Activated CD8-positive, alpha-beta memory T cell treated with anti-CD3 and anti-CD28 coated beads, Interleukin-2, amount 50 U/mL, for 4 hours (primary cell): ENCODE data around the gene CDK11A.

Source experiments
- DNase-seq: peaks from one replicate; pipeline ENCODE4 v3.0.0-alpha.2; 2020

CDK11A gene

DNA sequence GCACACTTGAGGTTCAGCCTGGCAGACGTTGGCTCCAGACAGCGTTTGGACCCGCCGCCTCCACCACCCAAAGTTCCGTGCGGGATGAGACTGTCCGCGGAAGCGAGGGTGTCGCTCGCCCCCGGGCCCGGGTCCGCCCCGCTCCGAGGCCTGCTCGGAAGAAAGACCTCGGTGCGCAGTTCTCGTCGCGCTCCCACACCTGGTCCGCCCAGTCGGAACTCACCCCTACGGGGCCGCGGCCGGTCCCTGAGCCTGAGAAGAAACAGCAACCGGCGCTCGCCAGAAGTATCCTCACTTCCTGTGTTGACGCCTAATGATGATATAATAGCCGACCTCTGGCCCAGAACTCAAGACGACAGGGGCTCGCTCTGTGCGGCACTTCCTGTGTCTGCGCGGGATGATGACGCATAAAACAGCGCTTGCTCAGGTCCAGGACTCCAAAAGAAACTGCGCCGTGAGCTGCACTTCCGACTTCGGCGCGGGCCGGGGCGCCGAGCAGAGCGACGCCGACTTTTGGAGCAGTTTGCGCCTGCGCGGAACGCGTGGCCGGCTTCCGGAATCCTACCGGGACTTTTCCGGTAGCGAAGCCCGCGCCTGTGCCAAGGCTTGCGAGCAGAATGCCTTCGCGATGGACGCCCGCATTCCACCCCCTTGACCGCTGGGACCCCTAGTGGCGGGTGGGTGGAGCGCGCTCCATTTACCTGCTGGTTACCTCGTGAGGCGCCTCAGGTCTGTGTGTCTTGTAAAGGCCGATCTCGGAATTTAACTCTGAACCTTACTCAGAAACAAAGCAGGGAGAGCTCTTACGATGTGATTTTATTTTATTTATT is at the start of gene CDK11A:
Gene CDK11A (minus strand): TSS at position 323 of the 830 bp plus-strand sequence. CDS start 1,539 bp downstream, outside the sequence.
- peak; percentile 98 for DNase-seq

DNA sequence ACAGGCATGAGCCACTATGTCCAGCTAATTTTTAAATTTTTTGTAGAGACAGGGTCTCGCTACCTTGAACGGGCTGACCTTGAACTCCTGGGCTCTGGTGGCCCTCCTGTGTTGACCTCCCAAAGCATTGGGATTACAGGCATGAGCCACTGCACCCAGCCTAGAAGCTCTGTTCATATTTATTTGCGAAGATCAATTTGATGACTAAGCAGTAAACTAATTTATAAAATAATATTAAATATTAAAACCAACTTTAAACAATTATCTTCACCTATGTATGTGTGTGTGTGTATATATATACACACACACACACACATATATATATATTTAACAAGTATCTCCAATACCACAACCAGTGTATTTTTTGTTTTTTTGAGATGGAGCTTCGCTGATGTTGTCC is 49.7 kb upstream of the CDK11A start:
- no peak for DNase-seq

DNA sequence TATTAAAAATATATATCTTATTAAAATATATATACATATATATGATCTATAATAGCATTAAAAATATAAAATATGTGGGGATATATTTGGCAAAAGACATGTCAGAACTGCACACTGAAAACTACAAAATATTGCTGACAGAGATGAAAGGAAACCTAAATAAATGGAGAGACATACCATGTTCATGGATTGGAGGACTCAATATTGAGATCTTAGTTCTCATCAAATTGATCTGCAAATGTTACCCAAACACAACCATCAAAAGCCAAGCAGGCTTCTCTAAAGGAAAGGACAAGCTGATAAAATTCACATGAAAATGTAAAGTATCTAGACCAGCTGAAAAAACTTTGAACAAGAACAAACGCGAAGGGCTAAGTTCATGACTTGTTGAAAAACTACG is 46.9 kb upstream of the CDK11A start:
- DNase-seq: no peak

DNA sequence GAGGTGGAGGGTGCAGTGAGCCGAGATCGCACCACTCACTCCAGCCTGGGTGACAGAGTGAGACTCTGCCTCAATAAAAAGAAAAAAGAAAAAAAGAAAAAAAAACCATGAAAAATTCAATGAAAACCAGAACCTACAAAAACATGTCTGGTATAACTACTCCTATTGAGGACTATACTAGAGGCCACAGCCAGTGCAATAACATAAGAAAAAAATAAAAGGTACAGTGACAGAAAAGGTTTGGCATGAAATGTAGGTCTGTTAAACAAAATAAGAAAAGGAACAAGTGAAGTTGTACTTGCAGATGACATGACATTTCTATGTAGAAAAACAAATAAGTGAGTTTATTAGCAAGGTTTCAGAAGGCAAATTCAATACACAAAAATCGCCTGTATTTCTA is 45.9 kb upstream of the CDK11A start:
- no peak for DNase-seq

DNA sequence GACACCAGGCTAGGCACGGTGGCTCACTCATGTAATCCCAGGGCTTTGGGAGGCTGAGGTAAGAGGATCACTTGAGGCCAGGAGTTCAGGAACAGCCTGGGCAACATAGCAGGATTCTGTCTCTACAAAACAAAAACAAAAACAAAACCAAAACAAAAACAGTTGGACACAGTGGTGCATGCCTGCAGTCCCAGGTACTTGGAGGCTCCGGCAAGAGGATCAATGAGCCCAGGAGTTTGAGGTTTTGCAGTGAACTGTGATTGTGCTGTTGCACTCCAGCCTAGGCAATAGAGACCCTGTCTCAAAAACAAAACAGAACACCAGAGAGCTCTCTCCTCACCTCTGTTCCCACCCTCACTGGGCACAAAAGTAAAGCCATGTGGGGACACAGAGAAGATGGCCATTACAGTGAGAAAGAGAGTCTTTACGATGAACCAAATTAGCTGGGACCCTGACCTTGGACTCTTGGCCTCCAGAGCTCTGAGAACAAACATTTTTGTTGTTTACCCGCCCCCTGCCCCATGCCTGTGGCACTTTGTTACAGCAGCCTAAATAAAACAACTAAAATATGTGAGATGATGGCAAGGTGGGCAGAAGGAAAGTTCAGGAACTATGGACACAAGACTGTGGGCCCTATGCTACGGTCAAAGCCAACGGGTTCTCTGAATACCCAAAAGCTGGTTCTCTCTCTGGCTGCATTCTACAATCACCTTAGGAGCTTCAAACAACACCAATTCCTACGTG is 44.3 kb upstream of the CDK11A start:
- no peak for DNase-seq

DNA sequence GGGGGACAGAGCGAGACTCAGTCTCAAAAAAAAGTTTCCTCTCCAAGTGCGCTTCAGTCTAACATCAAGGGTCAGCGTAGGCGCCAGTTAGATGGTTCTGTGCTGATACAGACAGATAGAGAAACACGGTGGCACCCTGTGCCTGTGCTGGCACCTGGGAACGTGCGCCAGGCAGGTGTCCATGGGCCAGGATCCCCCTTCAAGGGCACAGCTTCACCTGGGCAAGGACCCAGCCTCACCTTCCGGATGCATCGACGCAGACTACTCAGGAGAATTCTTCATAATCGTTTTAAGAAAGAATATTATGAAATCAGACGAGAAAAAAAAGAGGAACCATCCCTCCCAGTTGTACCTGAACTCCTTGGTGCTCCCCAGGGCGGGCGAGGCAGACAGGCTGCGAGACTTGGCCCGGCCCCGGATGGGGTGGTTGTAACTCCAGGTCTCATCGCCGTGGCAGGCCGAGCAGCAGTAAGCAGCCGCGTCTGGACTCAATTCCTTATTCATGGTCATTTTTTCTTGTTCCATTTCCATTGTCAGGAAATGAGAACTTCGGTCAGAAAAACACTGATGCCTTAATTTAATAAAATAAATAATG is 40.8 kb upstream of the CDK11A start:
- no peak for DNase-seq

DNA sequence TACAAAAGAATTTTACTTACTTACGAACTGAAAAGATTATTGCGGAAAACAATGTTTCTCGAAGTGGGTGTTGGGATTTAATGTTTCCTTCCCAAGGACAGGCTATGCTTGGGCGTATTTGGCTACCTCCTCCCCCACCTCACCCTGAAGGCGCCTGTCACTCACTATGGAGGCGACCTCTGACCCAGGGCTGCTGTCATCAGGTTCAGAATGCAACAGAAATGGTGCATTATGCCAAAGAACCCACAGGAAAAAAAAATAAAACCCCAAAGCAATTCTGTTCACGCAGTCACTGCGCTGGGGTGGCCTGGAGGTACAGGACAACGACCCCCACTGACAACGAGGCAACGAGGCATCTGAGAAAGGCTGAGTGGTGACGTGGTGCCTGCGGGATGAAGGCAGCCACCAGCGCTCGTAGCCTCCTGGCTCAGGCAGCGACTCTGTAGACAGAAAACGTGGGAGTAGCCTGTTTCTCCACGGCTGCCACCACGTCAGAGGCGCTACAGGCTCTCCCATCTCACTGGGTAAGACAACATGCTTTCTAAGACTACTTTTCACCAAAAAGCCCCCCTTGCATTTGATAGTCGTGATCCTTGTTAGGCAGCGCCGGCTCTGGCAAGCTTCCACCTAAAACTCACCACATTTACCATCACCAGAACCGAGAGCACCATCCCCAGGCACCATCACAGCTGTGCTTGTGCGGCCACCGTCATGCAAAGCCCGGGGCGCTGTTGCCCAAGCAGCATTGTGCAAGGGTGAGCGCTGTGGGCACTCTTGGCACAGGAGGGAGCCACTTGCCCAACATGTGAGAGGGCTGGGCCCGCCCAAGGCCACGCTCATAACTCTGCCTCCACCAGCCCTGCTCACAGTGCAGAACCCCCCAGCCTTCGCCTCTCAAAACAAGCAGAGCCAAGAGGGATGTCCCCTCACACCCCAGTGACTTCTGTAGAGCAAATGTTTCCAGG is 39.8 kb upstream of the CDK11A start:
- no peak for DNase-seq

DNA sequence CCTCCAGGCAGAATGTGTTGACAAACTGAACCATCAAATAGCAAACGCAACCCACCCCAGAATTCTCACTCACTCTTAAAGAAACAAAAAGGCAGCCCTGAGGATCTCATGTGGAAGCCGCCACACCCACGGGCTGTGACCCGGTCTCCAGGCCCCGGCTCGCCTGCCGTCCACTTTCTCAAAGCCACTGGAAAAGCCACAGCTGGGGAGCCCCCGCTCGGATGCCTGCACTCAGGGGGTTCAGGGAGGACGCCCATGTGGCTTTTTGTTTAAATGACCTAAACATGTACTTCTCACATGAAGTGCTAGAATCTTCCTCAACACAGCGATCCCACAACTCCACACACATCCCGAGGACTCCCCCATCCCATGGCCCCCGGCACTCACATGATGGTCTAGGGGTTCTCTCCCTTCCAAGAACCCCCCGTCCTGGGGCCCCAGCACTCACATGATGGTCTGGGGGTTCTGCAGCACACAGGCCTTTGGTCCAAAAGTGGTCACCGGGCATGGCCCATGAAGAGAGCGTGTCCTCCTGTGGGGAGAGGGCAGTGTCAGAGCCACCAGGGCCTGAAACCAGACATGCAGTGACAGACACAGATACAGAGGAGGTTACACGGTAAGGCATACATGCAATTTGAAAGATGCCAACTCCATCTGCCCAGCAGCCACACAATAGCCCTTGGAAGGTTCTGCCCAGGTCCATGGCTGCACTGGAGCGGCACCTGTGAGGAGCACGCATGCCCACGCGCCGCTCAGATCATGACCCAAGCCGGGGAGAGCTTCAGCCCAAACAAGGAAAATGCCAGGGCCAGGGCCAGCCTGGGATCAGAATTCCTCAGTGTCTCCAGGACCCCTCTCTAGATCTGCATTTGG is 37.6 kb upstream of the CDK11A start:
- DNase-seq: no peak

DNA sequence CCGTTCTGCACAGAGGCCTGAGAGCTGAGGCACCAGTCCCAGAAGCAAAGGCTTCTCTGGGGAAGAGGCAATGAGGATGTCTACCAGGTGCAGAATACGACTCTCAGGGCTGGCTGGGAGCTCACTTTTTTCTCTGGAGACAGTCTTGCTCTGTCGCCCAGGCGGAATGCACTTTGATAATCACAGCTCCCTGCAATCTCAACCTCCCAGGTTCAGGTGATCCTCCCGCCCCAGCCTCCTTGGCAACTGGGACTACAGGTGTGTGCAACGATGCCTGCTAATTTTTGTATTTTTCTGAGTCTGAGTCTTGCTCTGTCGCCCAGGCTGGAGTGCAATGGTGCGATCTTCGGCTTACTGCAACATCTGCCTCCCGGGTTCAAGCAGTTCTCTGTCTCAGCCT is 36.6 kb upstream of the CDK11A start:
- no peak for DNase-seq

DNA sequence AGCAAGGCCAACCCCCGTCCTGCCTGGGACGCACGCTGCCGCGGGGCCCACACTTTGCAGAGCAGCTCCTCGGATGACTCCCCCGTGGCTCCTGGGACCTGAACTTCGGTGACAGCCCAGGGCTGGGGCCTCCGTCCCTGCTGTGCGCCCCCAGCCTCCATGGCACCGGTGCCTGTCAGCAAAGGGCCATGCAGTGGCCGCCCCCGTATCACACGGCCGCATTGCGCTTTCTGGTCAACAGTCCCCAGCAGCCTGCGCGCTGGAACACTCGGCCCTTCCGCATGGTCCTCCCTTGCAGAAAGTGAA is 36.1 kb upstream of the CDK11A start:
- DNase-seq: no peak

DNA sequence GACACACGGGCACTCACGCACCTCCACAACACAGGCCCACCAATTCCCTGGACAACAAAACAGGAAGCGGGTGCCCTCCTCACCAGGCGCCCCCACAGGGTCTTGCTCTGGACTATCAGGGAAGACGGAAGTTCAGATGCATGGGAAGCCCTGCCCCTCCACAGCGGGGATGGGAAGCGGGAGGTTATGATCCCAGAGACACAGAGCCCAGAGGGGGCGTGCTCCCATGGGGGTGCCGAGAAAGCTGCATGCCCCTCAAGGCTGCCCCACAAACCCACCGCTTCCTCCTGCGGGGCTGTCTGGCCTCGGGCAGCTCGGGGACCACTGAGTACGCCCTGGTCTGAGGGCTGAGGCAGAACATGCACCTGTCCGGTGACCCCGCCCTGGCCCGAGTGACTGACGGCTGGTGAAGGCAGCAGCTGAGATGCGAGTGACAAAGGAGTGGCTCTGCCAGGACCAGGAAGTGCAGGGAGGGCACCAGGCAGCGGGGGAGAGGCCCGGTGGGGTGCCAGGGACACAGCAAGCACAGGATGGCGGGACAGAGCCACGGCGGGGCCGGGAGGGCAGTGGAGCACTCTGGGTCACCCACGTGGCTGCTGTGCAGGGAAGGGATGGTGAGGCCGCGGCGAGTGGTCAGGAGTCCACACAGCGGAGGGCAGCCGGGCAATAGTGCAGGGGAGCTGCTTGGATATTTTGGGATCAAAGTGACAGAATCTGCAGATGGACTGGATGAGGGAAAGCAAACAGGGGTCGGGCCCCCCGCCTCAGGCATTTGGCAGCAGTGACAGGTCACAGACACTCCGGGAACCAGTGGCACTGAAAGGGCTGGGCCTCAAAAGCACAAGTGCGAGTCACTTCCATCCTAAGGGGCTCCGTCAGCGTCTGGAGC is 35.5 kb upstream of the CDK11A start:
- no peak for DNase-seq

DNA sequence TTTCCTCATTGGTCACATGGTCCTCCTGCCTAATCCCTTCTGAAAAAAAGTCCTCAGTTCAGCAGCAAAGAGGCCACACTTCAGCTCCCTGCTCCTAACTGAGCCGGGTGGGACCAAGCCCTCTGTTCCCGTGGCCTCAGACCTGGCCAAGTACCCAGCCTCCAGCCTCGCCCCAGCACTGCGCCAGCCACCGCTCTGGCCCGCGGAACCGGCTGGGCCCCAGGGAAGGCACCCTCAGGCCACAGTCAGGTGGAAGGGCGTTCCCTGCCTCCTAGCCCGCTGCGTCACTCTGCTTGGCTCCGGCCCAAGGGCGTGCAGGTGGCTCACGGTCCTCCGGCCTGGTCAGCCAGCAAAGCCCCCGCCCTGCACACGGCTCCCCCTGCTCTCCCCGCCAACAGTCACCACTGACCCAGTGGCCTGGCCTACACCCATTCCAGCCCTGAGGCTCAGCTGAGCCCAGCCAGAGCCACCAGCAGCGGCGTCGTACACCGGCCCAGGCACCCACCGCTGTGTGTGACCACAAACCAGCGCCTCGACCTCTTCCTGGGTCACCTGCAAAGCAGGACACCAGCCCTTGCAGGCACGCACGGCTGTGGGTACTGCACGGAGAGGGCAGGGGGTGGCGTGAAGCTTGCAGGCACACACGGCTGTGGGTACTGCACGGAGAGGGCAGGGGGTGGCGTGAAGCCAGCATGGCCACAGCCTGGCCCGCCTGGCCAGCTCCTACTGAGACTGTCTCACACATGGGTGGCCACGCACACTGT is 34.7 kb upstream of the CDK11A start:
- DNase-seq: no peak

DNA sequence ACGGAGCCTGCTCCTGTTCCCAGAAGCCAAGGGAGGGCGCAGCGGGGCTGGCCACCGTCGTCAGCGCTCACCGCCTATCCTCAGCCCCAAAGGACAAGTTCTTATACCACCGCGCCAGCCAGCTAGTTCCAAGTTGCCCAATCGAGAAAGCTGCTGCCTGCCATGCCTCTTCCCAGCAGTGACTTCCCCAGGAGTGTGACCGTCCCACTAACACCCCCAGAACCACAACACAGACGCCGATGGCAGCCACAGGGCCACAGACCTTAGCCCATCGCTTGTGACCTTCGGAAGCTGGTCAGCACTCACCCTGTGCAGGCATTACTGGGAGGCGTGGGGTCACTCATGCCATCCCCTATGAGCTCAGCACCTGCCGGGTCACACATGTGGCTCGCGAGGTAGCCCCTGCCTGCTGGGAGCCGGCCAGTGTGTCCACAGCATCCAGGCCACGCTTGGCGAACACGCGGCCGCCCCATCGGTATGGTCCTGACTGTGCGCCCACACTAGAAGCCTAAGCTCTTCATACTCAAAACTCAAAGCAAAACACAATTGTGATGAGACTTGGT is 34.0 kb upstream of the CDK11A start:
- DNase-seq: no peak

DNA sequence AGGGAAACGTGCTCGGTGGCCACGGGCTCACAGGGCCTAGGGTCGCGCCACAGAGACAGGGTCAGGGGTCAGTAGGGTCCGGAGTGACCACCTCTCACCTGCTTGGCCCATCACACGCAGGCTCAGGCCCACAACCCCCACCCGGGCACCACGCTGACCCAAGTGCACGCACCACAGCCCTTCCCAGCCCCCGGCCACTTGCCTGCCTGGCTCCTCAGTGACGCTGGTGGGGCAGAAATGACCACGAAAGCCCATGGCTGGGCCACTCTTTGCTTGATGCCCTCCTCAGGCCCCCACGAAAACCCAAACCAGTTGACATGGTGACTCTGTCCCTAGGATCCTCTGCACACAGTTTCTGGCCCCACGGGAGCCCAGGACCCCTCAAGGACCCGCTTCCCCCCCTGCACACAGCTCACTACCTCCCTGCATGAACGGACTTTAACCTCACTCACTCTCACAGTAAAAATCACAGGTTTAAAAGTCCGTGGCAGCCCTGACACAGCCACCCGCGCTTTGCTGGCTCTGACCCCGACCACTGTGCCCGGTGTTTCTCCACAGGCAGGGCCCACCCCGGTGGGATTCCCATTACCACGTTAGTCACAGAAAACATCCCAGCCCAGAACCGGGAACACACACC is 33.4 kb upstream of the CDK11A start:
- no peak for DNase-seq

DNA sequence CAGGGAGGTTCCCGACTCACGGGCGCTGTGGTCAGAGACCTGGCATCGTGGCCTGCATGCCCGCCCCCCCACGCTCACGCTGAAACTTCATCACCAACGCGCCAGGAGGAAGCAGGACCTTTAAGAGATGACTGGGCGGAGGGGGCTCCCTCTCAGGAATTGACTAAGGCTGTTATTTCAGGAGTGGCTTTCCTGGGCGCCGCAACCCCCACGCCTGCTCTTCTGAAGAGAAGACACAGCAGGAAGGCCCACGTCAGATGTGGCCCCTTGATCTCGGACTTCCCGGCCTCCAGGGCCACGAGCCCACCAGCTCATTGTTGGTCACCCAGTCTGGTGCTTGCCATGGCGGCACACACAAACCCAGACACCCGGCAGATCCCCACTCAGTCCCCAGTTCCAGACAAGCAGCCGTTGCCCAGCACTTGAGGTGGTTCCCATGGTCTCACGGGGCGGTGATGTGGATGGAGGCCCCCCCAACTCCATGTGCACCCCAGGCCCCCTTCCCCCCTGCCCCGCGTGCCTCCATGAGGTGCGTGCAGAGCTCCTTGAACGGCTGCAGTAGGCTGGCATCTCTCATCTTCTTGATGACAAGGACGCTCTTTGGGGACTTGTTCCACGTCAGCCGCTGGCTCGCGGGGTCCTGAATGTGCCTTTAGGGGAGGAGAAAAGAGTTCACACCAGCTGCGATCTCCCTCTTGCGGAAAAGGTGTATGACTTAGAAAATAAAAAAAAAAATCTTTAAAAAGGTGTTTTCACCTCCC is 32.7 kb upstream of the CDK11A start:
- no peak for DNase-seq

DNA sequence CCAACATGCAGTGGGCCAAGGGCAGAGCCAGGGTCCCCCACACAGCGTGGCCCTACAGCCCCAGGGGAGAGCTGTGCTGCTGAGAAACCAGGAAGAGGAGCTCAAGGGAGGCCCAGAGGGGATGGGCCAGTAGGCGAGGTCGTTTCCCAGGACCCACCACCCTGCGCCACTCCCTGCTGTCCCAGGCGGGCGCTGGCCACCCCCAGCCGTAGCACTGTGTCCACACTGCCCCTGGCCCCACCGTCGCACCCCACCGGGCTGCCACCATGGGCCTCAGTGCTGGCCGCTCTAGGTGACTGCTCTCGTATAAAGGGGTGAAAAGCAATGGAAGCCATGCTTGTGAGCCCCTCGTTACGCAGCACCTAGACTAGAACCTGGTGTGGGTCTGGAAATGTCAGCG is 31.7 kb upstream of the CDK11A start:
- no peak for DNase-seq

DNA sequence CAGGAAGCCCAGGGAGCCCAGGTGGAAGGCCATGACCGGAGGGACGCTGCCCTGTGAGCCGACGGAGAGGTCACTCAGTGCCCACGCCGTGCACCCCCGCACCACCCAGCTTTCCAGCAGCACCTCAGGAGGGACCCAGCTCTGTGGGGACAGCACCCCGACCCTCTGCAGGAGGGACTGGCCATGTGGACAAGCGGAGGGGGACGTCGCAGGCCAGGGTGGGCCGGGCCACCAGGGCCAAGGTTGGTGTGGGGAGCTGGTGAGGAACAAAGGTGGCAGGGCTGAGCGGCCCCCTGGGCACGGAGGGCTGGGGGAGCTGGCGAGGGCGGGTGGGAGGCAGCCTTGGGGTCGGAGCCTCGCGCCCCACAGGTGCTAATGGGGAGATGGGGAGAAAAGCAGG is 31.3 kb upstream of the CDK11A start:
- DNase-seq: no peak

DNA sequence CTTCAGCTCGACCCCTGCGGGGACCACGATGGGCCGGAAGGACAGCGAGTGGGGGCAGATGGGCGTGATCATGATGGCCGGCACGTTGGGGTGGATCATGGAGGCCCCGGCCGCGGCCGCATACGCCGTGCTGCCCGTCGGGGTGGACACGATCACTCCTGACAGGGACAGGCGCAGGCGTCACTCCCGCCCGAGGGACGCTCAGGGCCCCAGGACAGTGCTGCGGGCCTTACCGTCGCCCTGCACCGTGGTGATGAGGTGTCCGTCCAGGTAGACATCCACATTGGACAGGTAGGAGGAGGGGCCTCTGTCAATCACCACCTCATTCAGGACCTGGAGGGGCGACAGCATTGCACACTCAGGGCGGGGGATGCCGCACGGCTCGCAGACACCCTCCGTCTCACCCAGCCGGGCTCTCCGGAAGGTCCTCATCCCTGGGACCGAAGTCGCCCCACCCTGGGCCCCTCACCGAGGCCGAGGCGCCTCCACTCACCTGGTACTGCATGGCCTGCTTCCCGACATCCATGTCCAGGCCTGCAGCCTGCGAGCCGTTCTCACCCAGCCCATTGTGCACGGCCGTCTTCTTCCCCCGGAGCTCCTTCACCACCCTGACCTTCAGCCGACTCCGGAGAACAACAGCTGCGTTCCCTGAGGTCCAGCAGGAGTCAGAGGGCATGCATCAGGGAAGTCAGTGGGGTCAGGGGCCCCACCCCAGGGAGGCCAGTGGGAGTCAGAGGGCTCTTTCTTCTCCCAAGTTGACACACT is 30.1 kb upstream of the CDK11A start:
- DNase-seq: no peak
